Activated CD4-positive, alpha-beta T cell treated with anti-CD3 and anti-CD28 coated beads, Interleukin-2, Interleukin-6, amounts not matched to agents 100 ng/mL and 50 ng/mL, durations not matched to agents 16 hours and 8 hours (primary cell): Measurements from ENCODE around the gene SAMSN1.

Experiments
- DNase-seq: peaks from one replicate; pipeline ENCODE4 v3.0.0-alpha.2; 2020

The SAMSN1 gene

GRCh38 chr21:14483296-14483695 is 62.8 kb downstream of the SAMSN1 start:
- no peak for DNase-seq

GRCh38 chr21:14482165-14482564 is 64.0 kb downstream of the SAMSN1 start:
- DNase-seq, result peak; percentile 70

DNA sequence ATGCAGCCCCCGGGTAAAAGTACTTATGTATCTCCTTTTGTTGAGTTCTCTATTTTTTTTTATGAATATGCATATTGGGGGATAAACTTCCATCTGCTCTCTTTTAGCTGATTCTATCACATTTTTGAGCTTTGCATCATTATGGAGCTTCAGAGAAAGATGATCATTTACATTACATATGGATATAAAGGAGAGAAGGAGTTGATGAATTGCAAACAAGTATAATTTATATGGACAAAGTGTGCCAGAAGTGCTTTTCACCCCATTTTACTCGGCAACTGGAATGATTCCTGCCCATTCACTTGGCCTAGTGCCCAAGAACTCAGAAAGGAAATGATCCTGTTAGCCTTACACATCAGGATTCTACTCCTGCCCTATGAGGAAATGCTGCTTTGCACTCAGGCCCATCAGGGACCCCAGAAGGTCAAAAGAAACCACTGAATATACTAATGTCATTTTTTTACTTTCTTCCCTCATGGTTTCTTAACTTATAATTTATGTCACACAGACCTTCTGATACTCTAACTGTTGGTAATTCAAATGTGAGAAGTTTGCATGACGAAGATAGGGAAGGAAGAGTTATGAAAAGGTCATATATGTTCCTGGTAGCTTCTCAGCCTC is 65.6 kb downstream of the SAMSN1 start:
- no peak for DNase-seq

DNA sequence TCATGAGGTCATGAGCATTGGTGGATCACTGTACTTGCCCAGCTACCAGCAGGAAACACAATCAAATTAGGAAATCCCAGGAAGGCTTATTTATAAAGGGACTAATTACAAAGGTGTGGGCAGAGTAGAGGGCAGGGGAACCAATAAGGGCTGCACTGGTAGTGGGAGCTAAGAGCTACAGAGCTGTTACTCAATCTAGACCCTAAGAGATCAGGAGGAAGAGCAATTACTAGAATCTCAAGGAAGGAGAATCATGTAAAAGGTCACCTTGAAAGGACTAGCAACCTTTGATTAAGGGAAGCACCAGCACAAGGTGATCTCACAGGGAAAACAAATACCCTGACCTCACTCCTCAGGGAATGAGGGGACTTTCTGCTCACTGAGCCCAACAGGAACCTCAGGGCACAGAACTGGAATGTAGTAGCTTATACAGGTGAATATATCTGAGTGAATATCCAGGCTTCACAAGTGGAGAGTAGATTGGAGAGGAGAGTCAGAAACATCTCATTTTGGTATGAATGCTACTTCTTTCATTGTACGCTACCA is 66.8 kb downstream of the SAMSN1 start:
- DNase-seq, result no peak

DNA sequence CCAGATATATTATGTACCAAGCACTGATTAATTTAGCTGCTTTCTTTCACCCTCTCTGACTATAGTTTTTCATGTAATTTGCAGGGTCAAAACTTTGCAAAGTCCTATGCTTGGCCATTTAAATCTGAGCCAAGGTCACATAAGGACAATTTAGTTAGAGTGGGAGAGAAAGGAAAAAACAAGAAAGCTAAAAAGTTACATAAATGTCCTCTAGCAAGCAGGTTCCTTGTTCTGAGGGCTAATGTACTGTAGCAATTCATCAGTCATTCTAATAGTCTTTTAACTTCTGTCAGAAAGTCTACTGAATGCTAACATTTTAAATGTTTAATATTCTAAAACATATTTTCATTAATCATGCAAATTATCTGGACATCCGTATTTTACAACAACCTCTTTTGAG is 68.3 kb downstream of the SAMSN1 start:
- DNase-seq, result no peak

- DNase-seq, result no peak
Measured at GRCh38 chr21:14477133-14477532, 69.0 kb downstream of the SAMSN1 start.

DNA sequence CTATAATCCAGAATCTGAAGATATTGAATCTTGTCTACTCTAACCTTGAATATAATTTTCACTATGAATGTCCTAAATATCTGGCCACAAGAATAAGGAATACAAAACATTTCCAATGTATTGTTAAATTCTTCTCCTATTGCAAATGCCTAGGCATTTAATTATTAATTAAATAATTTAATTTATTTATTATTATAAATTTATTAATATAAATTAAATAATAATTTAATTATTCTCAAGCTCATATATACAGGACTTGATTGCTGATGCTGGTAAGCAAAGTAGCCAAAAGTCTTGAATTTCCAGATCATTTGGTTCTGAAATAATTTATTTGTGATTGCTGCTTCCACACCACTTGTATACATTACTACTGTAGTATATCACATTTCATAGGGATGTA is 71.1 kb downstream of the SAMSN1 start:
- DNase-seq, result no peak

GRCh38 chr21:14469641-14470040 is 76.5 kb downstream of the SAMSN1 start:
- no peak for DNase-seq

GRCh38 chr21:14466715-14467114 is 79.4 kb downstream of the SAMSN1 start:
- DNase-seq, result no peak

DNA sequence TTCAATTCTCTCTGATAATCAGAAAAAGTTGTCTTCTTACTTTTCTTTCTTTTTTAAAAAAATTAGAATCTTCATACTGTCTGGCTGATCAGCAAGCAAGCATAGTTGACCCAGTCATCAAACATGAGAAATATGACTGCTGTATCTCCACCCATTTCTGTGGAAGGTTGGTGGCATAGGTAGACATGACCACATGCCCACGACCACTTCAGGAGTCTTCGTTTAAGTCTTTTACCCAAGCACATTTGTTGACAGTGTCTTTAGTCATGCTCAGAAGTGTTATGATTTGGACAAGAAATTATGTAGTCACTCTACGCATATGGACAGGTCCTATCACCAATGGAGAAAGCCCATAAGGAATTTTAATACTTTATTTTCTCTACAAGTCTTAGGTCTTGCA is 88.4 kb downstream of the SAMSN1 start:
- DNase-seq, result no peak

DNA sequence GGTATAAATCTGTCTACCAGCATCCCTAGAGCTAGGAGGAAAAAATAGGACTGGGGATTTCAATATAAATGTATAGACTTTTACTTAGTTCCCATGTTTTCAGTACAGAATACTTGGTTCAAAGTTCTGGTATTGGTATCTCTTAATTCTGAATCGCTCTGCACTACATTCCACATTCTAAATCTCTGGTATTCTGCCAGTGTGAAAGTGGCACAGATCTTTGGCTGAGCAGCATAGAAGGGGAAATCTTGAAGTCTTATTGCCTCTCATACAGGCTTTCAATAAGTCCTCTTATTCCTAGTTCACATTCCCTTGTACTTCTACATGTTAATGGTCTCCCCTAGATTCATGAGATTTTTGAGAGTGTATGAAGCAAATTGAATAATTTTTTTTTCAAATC is 89.2 kb downstream of the SAMSN1 start:
- DNase-seq, result no peak

DNA sequence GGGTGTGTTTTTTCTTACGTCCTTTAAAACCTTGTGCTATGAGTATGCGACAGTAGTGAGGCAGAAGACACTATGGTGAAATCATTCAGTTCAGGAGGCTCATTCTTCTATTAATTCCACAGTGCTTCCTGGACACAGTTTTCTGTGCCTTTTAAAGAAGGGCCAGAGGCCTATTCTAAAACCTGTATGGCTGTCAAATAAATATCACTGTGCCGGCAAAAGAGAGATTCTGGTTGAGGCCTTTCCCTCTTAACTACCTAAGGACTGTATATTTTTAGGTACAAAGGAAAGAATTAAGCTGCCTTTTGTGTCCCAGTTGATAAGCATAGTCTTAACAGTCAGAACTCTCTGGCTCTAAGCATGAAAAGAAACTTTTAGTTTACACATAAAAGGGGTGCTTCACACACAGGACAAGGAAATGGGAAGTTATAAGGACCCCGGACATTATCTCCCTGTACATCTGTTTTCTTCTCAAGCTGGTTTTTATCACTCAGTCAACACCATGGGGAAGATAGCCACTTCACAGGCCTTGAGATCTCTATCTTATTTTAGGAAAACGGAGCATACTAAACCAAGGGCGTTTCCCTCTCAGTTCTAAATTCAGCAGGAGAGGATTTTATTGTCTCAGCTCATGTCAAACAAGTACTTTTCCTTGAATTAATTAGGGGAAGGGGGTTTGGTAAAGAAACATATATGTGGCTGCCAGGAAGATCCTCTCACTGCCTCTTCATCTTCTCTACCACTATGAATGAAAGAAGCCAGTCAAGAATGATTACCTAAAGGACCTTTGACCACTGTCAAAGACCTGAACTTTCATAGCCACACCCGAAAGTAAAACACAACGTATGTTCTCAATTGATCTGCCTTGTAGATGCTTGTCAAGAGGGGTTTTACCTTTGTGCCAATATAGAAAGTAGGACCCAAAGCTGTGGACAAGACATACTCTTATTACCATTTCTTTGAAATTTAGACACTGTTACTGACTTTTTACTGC is 91.8 kb downstream of the SAMSN1 start:
- DNase-seq, result peak; percentile 61

- DNase-seq, result peak; percentile 88
Measured at GRCh38 chr21:14453339-14454015, 92.6 kb downstream of the SAMSN1 start.

GRCh38 chr21:14452727-14453241 is 93.3 kb downstream of the SAMSN1 start:
- peak; percentile 21 for DNase-seq

DNA sequence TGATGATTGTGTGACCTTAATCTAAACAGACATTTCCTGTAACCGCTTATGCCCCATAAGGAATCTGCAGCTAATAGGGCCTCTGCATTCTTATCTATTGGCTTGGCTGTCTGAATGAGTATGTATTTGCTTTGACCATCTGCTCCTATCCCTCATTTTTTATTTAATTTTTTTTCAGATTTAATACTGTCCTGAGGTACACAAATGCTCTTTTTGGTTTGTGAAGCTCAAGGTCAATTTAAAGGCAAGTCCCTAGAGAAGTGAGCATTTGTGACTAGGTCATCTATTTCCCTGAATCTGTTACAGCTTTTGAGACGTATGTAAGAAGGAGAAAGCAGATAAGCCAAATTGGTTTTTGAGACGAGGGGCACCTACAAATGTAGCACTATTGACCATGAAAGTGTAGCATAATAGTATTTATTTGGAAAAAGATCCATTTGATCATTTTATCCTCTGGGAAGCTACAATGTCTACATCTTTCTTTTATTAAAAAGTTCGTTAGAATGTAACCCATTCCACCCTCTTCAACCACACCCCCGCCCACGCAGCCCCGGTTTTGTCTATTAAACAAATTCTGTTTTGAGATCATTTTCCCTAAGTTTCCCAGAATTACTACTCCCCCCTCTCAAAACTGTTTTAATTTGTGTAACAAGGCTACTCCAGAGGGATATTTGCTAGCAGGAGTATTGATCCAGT is 93.9 kb downstream of the SAMSN1 start:
- DNase-seq, result peak; percentile 55

- peak; percentile 27 for DNase-seq
Measured at GRCh38 chr21:14451546-14451945, 94.6 kb downstream of the SAMSN1 start.

- no peak for DNase-seq
Measured at GRCh38 chr21:14448784-14449183, 97.3 kb downstream of the SAMSN1 start.

- DNase-seq, result no peak
Measured at GRCh38 chr21:14438211-14438610, 107.9 kb downstream of the SAMSN1 start.

DNA sequence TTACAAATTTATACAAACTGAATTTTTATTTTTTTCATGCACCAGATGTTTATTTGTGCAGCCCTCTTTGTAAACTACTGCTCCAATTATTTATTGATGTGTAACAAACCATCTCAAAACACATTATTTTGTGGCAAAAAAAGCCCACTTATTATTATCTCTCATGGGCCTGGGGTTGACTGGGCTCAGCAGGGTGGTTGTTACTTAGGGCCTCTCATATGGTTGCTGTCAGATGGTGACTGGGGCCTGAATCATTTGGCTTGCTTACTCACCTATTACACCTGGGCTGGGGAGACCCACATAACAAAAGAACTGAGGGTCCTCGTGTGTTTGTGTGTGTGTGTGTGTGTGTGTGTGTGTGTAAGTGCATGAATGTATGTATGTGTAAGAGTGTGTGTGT is 110.7 kb downstream of the SAMSN1 start:
- no peak for DNase-seq
